ENCODE results near the gene JAKMIP3.

JAKMIP3 gene

DNA sequence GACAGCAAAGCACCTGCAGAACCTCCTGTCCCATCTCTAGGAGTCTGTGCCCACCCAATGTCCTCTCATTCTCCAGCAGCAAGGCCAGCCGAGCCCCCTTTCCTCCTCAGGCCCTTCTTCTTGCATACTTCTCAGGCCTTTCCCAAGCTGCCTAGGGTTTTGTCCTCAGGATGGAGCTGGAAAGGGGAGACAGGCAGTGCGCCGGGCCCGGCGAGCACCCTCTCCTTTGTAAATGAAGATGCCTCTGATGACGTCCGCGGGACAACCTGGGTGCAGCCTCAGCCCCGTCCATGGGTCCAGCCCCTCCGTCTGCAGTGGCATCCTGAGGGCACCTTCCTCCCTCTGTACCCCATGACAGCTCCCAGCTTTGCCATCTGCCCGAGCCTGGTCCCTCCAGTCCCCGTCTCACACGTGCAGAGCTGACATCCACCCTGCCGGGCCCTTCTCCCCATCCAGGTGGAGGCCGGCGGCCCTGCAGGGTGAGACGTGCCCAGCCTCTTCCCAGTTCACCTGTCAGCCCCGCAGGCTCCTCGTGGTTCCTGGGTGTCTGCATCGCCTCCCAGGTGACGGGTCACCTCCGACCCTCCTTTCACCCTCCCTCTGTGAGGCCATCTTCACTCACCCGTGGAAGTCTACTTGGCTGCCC is 36.4 kb downstream of the JAKMIP3 start:
- no peaks in the 10 kb centered on the region for H3K36me3 ChIP-seq (ENCODE audit: control insufficient read depth in 1 of 2, insufficient read depth in 2 of 2, low read depth in 1 of 2, low read length in 2 of 2)
- H3K4me1 ChIP-seq (ENCODE audit: control insufficient read depth, insufficient read depth, low read depth, low read length): peaks cover 2% of the 10 kb centered on the region
- H2BK120ac ChIP-seq (ENCODE audit: low read depth, low read length): no peak overlapping the region
- H2BK15ac ChIP-seq (ENCODE audit: low read depth, poor library complexity, severe bottlenecking): no peak overlapping the region
- no peak overlapping the region for H3K4me2 ChIP-seq (ENCODE audit: low read length, poor library complexity, severe bottlenecking)
- H2AFZ ChIP-seq (ENCODE audit: low read depth, low read length): no peak overlapping the region
- no peak overlapping the region for H3K9ac ChIP-seq (ENCODE audit: low read length)
- 85% methylated on average over 23 of the region's 23 CpGs for WGBS
- H3K4me3 ChIP-seq (ENCODE audit: insufficient read depth in 1 of 2, low read depth in 1 of 2, low read length in 2 of 2): no peak overlapping the region
- H3K9me3 ChIP-seq (ENCODE audit: control insufficient read depth, low read length): no peaks in the 10 kb centered on the region
- no peak overlapping the region for H2AK5ac ChIP-seq (ENCODE audit: low read length, severe bottlenecking)
- no peak overlapping the region for H4K91ac ChIP-seq (ENCODE audit: low read length)
- H3K27me3 ChIP-seq (ENCODE audit: control insufficient read depth in 1 of 2, insufficient read depth in 1 of 2, low read length in 2 of 2): peaks cover 4 to 24% of the 10 kb centered on the region in 2 experiments
- no peak overlapping the region for H2BK12ac ChIP-seq (ENCODE audit: low read length in 2 of 2)
- H3K14ac ChIP-seq (ENCODE audit: low read length in 2 of 2): no peak overlapping the region
- no peak for DNase-seq
- no peak overlapping the region for H3K27ac ChIP-seq (ENCODE audit: low read length, poor library complexity, severe bottlenecking)
- H3K79me1 ChIP-seq (replicated peaks; ENCODE audit: low read length, poor library complexity, severe bottlenecking): no peaks in the 10 kb centered on the region
- no peak overlapping the region for H2BK5ac ChIP-seq (ENCODE audit: low read depth, low read length, poor library complexity, severe bottlenecking)
- H4K8ac ChIP-seq (ENCODE audit: low read length): no peak overlapping the region
- H3K23ac ChIP-seq (ENCODE audit: low read length in 2 of 2): no peak overlapping the region
- no peak overlapping the region for H3K18ac ChIP-seq (ENCODE audit: low read depth in 1 of 2, low read length in 2 of 2)
- H3K4ac ChIP-seq (ENCODE audit: low read depth in 1 of 2, low read length in 2 of 2): no peak overlapping the region

DNA sequence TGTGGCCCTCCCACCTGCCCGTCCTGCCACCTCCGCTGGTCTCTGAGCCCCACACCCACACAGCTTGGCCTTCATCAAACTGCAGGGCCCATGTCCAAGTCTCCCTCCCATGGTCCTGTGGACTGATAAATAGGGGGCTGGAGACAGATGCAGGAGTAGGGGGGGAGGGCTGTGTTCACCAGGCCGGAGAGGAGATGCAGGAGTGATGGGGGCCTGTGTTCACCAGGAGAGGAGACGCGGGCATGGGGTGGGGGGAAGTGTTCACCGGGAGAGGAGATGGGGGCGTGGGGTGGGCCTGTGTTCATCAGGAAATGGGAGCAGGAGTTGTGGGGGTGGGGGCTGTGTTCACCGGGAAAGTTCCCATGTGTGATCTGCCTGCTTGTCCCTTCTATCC is 37.0 kb downstream of the JAKMIP3 start:
- H3K23ac ChIP-seq (ENCODE audit: low read length in 2 of 2): no peak overlapping the region
- no peak overlapping the region for H2BK15ac ChIP-seq (ENCODE audit: low read depth, poor library complexity, severe bottlenecking)
- no peak overlapping the region for H2BK12ac ChIP-seq (ENCODE audit: low read length in 2 of 2)
- no peak for DNase-seq
- H3K27ac ChIP-seq (ENCODE audit: low read length, poor library complexity, severe bottlenecking): no peak overlapping the region
- no peak overlapping the region for H3K14ac ChIP-seq (ENCODE audit: low read length in 2 of 2)
- no peak overlapping the region for H3K4ac ChIP-seq (ENCODE audit: low read depth in 1 of 2, low read length in 2 of 2)
- H2AFZ ChIP-seq (ENCODE audit: low read depth, low read length): no peak overlapping the region
- no peaks in the 10 kb centered on the region for H3K36me3 ChIP-seq (ENCODE audit: control insufficient read depth in 1 of 2, insufficient read depth in 2 of 2, low read depth in 1 of 2, low read length in 2 of 2)
- no peak overlapping the region for H2BK120ac ChIP-seq (ENCODE audit: low read depth, low read length)
- no peaks in the 10 kb centered on the region for H3K79me1 ChIP-seq (replicated peaks; ENCODE audit: low read length, poor library complexity, severe bottlenecking)
- H3K9ac ChIP-seq (ENCODE audit: low read length): no peak overlapping the region
- H3K9me3 ChIP-seq (ENCODE audit: control insufficient read depth, low read length): no peaks in the 10 kb centered on the region
- H3K27me3 ChIP-seq (ENCODE audit: control insufficient read depth in 1 of 2, insufficient read depth in 1 of 2, low read length in 2 of 2): peaks cover 4 to 24% of the 10 kb centered on the region in 2 experiments
- peaks cover 2% of the 10 kb centered on the region for H3K4me1 ChIP-seq (ENCODE audit: control insufficient read depth, insufficient read depth, low read depth, low read length)
- no peak overlapping the region for H4K91ac ChIP-seq (ENCODE audit: low read length)
- WGBS: 81% methylated on average over 8 of the region's 8 CpGs
- H2BK5ac ChIP-seq (ENCODE audit: low read depth, low read length, poor library complexity, severe bottlenecking): no peak overlapping the region
- no peak overlapping the region for H2AK5ac ChIP-seq (ENCODE audit: low read length, severe bottlenecking)
- H3K4me3 ChIP-seq (ENCODE audit: insufficient read depth in 1 of 2, low read depth in 1 of 2, low read length in 2 of 2): no peak overlapping the region
- H3K4me2 ChIP-seq (ENCODE audit: low read length, poor library complexity, severe bottlenecking): no peak overlapping the region
- no peak overlapping the region for H4K8ac ChIP-seq (ENCODE audit: low read length)
- no peak overlapping the region for H3K18ac ChIP-seq (ENCODE audit: low read depth in 1 of 2, low read length in 2 of 2)

DNA sequence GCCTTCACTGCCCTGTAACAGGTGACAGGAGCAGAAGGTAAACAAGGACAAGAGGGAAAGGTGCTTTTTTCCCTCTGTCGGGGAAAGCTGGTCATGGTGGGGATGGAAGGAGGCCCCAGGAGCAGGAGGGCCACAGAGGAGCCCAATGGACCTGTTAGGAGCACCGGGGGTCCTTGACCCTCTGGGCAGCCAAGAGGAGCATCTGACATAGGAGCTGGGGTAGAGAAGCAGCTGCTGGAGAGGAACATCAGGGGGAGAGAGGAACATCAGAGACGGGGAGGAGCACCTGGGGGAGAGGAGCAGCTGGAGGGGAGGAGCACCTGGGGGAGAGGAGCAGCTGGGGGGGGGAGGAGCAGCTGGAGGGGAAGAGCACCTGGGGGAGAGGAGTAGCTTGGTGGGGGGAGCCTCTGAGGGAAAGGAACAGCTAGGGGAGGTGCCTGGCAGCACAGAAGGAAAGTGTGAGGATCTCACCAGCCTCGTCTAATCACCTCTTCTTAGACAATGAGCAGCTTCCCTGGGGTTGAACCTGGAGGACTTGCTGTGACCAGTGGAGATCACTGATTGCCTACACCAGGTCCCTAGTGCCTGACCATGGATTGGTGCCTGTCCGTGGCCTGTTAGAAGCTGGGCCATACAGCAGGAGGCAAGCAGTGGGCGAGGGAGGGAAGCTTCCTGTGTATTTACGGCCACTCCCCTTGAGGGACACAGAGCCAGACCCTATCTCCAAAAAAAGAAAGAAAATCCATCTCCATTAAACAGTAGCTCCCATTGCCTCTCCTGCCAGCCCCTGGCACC is 37.6 kb downstream of the JAKMIP3 start:
- peaks cover 2 to 24% of the 10 kb centered on the region in 2 experiments for H3K27me3 ChIP-seq (ENCODE audit: control insufficient read depth in 1 of 2, insufficient read depth in 1 of 2, low read length in 2 of 2)

DNA sequence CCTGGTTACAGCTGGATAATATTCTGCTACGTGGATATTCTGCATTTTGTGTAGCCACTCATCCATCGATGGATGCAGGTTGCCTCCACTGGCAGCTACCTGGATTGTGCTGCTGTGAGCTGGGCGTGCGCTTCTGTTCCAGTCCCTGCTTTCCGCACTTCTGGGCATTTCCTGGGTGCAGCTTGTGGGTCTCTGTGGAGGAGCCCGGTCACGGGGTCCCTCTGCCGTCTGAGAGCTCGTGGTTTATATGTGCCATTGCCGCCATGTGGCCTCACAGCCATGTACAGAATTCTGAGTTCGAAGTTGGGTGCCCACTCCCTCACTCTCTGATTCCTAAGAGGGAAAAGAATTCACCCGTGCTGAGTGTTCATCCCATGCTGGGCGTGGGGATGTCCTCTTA is 38.3 kb downstream of the JAKMIP3 start:
- 84% methylated on average over 13 of the region's 13 CpGs for WGBS
- H2BK5ac ChIP-seq (ENCODE audit: low read depth, low read length, poor library complexity, severe bottlenecking): no peak overlapping the region
- no peak overlapping the region for H3K27ac ChIP-seq (ENCODE audit: low read length, poor library complexity, severe bottlenecking)
- no peak overlapping the region for H2AK5ac ChIP-seq (ENCODE audit: low read length, severe bottlenecking)
- H4K91ac ChIP-seq (ENCODE audit: low read length): no peak overlapping the region
- no peak overlapping the region for H3K18ac ChIP-seq (ENCODE audit: low read depth in 1 of 2, low read length in 2 of 2)
- no peak overlapping the region for H2BK120ac ChIP-seq (ENCODE audit: low read depth, low read length)
- peaks cover 2% of the 10 kb centered on the region for H3K4me1 ChIP-seq (ENCODE audit: control insufficient read depth, insufficient read depth, low read depth, low read length)
- H4K8ac ChIP-seq (ENCODE audit: low read length): no peak overlapping the region
- no peak overlapping the region for H3K14ac ChIP-seq (ENCODE audit: low read length in 2 of 2)
- no peak overlapping the region for H3K4me2 ChIP-seq (ENCODE audit: low read length, poor library complexity, severe bottlenecking)
- DNase-seq: no peak
- no peaks in the 10 kb centered on the region for H3K9me3 ChIP-seq (ENCODE audit: control insufficient read depth, low read length)
- H3K79me1 ChIP-seq (replicated peaks; ENCODE audit: low read length, poor library complexity, severe bottlenecking): no peaks in the 10 kb centered on the region
- H3K4me3 ChIP-seq (ENCODE audit: insufficient read depth in 1 of 2, low read depth in 1 of 2, low read length in 2 of 2): no peak overlapping the region
- no peak overlapping the region for H3K4ac ChIP-seq (ENCODE audit: low read depth in 1 of 2, low read length in 2 of 2)
- no peak overlapping the region for H3K23ac ChIP-seq (ENCODE audit: low read length in 2 of 2)
- H3K27me3 ChIP-seq (ENCODE audit: control insufficient read depth in 1 of 2, insufficient read depth in 1 of 2, low read length in 2 of 2): peaks cover 0 to 22% of the 10 kb centered on the region in 2 experiments
- no peak overlapping the region for H2BK15ac ChIP-seq (ENCODE audit: low read depth, poor library complexity, severe bottlenecking)
- no peak overlapping the region for H3K9ac ChIP-seq (ENCODE audit: low read length)
- no peak overlapping the region for H2BK12ac ChIP-seq (ENCODE audit: low read length in 2 of 2)
- H2AFZ ChIP-seq (ENCODE audit: low read depth, low read length): no peak overlapping the region
- no peaks in the 10 kb centered on the region for H3K36me3 ChIP-seq (ENCODE audit: control insufficient read depth in 1 of 2, insufficient read depth in 2 of 2, low read depth in 1 of 2, low read length in 2 of 2)

More for the DNA sequence above, 37.6 kb downstream of the JAKMIP3 start:
- H2BK5ac ChIP-seq (ENCODE audit: low read depth, low read length, poor library complexity, severe bottlenecking): no peak overlapping the region
- H3K18ac ChIP-seq (ENCODE audit: low read depth in 1 of 2, low read length in 2 of 2): no peak overlapping the region
- no peak overlapping the region for H3K4ac ChIP-seq (ENCODE audit: low read depth in 1 of 2, low read length in 2 of 2)
- H3K36me3 ChIP-seq (ENCODE audit: control insufficient read depth in 1 of 2, insufficient read depth in 2 of 2, low read depth in 1 of 2, low read length in 2 of 2): no peaks in the 10 kb centered on the region
- no peak overlapping the region for H3K14ac ChIP-seq (ENCODE audit: low read length in 2 of 2)
- H2BK15ac ChIP-seq (ENCODE audit: low read depth, poor library complexity, severe bottlenecking): no peak overlapping the region
- H3K27ac ChIP-seq (ENCODE audit: low read length, poor library complexity, severe bottlenecking): no peak overlapping the region
- H3K9ac ChIP-seq (ENCODE audit: low read length): no peak overlapping the region
- no peak overlapping the region for H3K23ac ChIP-seq (ENCODE audit: low read length in 2 of 2)
- WGBS: 79% methylated on average over 7 of the region's 7 CpGs
- H3K4me1 ChIP-seq (ENCODE audit: control insufficient read depth, insufficient read depth, low read depth, low read length): peaks cover 2% of the 10 kb centered on the region
- no peak overlapping the region for H2BK120ac ChIP-seq (ENCODE audit: low read depth, low read length)
- no peak for DNase-seq
- H2AFZ ChIP-seq (ENCODE audit: low read depth, low read length): no peak overlapping the region
- no peak overlapping the region for H4K91ac ChIP-seq (ENCODE audit: low read length)
- no peak overlapping the region for H2AK5ac ChIP-seq (ENCODE audit: low read length, severe bottlenecking)
- no peak overlapping the region for H3K4me3 ChIP-seq (ENCODE audit: insufficient read depth in 1 of 2, low read depth in 1 of 2, low read length in 2 of 2)
- no peak overlapping the region for H3K4me2 ChIP-seq (ENCODE audit: low read length, poor library complexity, severe bottlenecking)
- H3K9me3 ChIP-seq (ENCODE audit: control insufficient read depth, low read length): no peaks in the 10 kb centered on the region
- no peak overlapping the region for H2BK12ac ChIP-seq (ENCODE audit: low read length in 2 of 2)
- H4K8ac ChIP-seq (ENCODE audit: low read length): no peak overlapping the region
- H3K79me1 ChIP-seq (replicated peaks; ENCODE audit: low read length, poor library complexity, severe bottlenecking): no peaks in the 10 kb centered on the region
